WTC11 (cell line): ENCODE measurements around the gene PHKB. TPM values are rescaled to one million over a fixed set of nuclear protein-coding genes. Genes with fewer than 3 reads are reported as not detected.

Experiments
- ATAC-seq: fragments of 200-7000 bp; cut with Tn5 transposase; 2 replicates; pipeline ENCODE4 v1.10.0; 2021; ENCODE audit warnings: mild to moderate bottlenecking, moderate library complexity
- CTCF ChIA-PET: fragments of 300-600 bp; sonication (Branson Sonifier 250); formaldehyde crosslinking; loops from one replicate; lab custom pipeline; 2021; ENCODE audit warnings: antibody characterized with exemption; lab: Charles Lee
- POLR2A ChIA-PET: fragments of 350-600 bp; sonication (Branson Sonifier 250); formaldehyde crosslinking; loops from one replicate; lab custom pipeline; 2021; ENCODE audit warnings: antibody characterized with exemption; lab: Charles Lee
- DNase-seq: peaks from one replicate; pipeline ENCODE4 v3.0.0; 2021; ENCODE audit warnings: low spot score
- H3K27ac Mint-ChIP-seq: 2 replicates; pipeline ENCODE4 v1.8.0; 2021; ENCODE audit warnings: mixed read lengths
- H3K27me3 Mint-ChIP-seq: 2 replicates; pipeline ENCODE4 v1.8.0; 2021; ENCODE audit warnings: low read depth, mild to moderate bottlenecking, moderate library complexity, mixed read lengths
- H3K36me3 Mint-ChIP-seq: 2 replicates; pipeline ENCODE4 v1.8.0; 2021; ENCODE audit warnings: mixed read lengths
- H3K4me1 Mint-ChIP-seq: 2 replicates; pipeline ENCODE4 v1.8.0; 2022; ENCODE audit warnings: mixed read lengths
- H3K4me3 Mint-ChIP-seq: 2 replicates; pipeline ENCODE4 v1.8.0; 2021; ENCODE audit warnings: mild to moderate bottlenecking, moderate library complexity, mixed read lengths
- H3K9me3 Mint-ChIP-seq: 2 replicates; pipeline ENCODE4 v1.8.0; 2021; ENCODE audit warnings: mixed read lengths
- ATF1 ChIP-seq: sonication (generic); formaldehyde crosslinking; IDR thresholded peaks from 2 replicates; pipeline ENCODE4 v1.8.1; 2023; ENCODE audit warnings: mild to moderate bottlenecking, moderate library complexity, missing genetic modification reagents
- CTCF ChIP-seq: fragments of 200-600 bp; IDR thresholded peaks from 2 replicates; pipeline ENCODE4 v1.8.0; 2022; ENCODE audit warnings: antibody characterized with exemption
- FOXJ3 ChIP-seq: sonication (generic); formaldehyde crosslinking; IDR thresholded peaks from 2 replicates; pipeline ENCODE4 v1.9.0; 2021; ENCODE audit warnings: missing genetic modification reagents, mild to moderate bottlenecking, borderline replicate concordance
- IRF1 ChIP-seq: sonication (generic); formaldehyde crosslinking; IDR thresholded peaks from 2 replicates; pipeline ENCODE4 v1.8.0; 2023; ENCODE audit warnings: missing genetic modification reagents
- JAZF1 ChIP-seq: fragments of 250-450 bp; sonication (Bioruptor Pico); IDR thresholded peaks from 2 replicates; pipeline ENCODE4 v1.9.0; 2021; ENCODE audit warnings: moderate library complexity, mild to moderate bottlenecking, inconsistent platforms
- MAX ChIP-seq: sonication (generic); formaldehyde crosslinking; IDR thresholded peaks from 2 replicates; pipeline ENCODE4 v1.8.0; 2022; ENCODE audit warnings: mild to moderate bottlenecking, missing genetic modification reagents
- MYBL2 ChIP-seq: sonication (generic); formaldehyde crosslinking; IDR thresholded peaks from 2 replicates; pipeline ENCODE4 v1.8.1; 2023; ENCODE audit warnings: mild to moderate bottlenecking, moderate library complexity, missing genetic modification reagents
- NFATC4 ChIP-seq: fragments of 250-450 bp; sonication (Bioruptor Pico); IDR thresholded peaks from 2 replicates; pipeline ENCODE4 v1.9.0; 2021; ENCODE audit warnings: mild to moderate bottlenecking
- OVOL2 ChIP-seq: fragments of 250-450 bp; sonication (Bioruptor Pico); IDR thresholded peaks from 2 replicates; pipeline ENCODE4 v1.9.0; 2021; ENCODE audit warnings: mild to moderate bottlenecking, borderline replicate concordance
- PRDM15 ChIP-seq: sonication (generic); formaldehyde crosslinking; IDR thresholded peaks from 2 replicates; pipeline ENCODE4 v1.8.0; 2022; ENCODE audit warnings: missing genetic modification reagents
- ZNF138 ChIP-seq: sonication (generic); formaldehyde crosslinking; conservative IDR thresholded peaks from 2 replicates; pipeline ENCODE4 v1.8.1; 2022; ENCODE audit warnings: mild to moderate bottlenecking, moderate library complexity, missing genetic modification reagents
- ZNF416 ChIP-seq: fragments of 250-450 bp; sonication (Bioruptor Pico); IDR thresholded peaks from 2 replicates; pipeline ENCODE4 v1.9.0; 2021; ENCODE audit warnings: mild to moderate bottlenecking, inconsistent platforms
- ZNF512 ChIP-seq: sonication (generic); formaldehyde crosslinking; IDR thresholded peaks from 2 replicates; pipeline ENCODE4 v1.8.1; 2022; ENCODE audit warnings: missing genetic modification reagents, borderline replicate concordance
- total RNA-seq: library from RNA; stranded (reverse); gene quantifications from 3 replicates; pipeline ENCODE4 v1.2.3, GENCODE V29; 2021
- TF ChIP-seq, protein P1 (sequence below): sonication (generic); formaldehyde crosslinking; conservative IDR thresholded peaks from 2 replicates; pipeline ENCODE4 v1.8.1; 2023; ENCODE audit warnings: mild to moderate bottlenecking, low read depth, missing genetic modification reagents, moderate library complexity

The PHKB gene
- total RNA-seq, 1 experiment from 2014 or later, result 43.9 TPM

- Mint-ChIP-seq H3K9me3 (peaks cover 12% of the 10 kb centered on the region), H3K27me3 (no peaks in the 10 kb centered on the region), H3K27ac (no peak overlapping the region), H3K4me1 (no peaks in the 10 kb centered on the region), H3K36me3 (peaks cover 26% of the 10 kb centered on the region), H3K4me3 (no peak overlapping the region)
- ChIA-PET POLR2A (no interaction called here), CTCF (interaction anchor here (1.6 kb wide), 1 partner anchor 544 kb away, joined by 5 read pairs; the partner anchor contains the start of gene NETO2)
- TF ChIP-seq JAZF1 (CRISPR knock-in tag), result no peak
- TF ChIP-seq MAX (CRISPR knock-in tag), result no peak
- ATAC-seq, result no peak
- no peak for DNase-seq
Measured at GRCh38 chr16:47687694-47688093, 226.6 kb downstream of the PHKB start.

- Mint-ChIP-seq H3K4me1 (no peaks in the 10 kb centered on the region), H3K9me3 (no peaks in the 10 kb centered on the region), H3K4me3 (no peak overlapping the region), H3K27me3 (no peaks in the 10 kb centered on the region), H3K36me3 (peaks cover 20% of the 10 kb centered on the region), H3K27ac (no peak overlapping the region)
- no peak for TF ChIP-seq CTCF
- no peak for TF ChIP-seq ATF1
- TF ChIP-seq, protein P1, sequence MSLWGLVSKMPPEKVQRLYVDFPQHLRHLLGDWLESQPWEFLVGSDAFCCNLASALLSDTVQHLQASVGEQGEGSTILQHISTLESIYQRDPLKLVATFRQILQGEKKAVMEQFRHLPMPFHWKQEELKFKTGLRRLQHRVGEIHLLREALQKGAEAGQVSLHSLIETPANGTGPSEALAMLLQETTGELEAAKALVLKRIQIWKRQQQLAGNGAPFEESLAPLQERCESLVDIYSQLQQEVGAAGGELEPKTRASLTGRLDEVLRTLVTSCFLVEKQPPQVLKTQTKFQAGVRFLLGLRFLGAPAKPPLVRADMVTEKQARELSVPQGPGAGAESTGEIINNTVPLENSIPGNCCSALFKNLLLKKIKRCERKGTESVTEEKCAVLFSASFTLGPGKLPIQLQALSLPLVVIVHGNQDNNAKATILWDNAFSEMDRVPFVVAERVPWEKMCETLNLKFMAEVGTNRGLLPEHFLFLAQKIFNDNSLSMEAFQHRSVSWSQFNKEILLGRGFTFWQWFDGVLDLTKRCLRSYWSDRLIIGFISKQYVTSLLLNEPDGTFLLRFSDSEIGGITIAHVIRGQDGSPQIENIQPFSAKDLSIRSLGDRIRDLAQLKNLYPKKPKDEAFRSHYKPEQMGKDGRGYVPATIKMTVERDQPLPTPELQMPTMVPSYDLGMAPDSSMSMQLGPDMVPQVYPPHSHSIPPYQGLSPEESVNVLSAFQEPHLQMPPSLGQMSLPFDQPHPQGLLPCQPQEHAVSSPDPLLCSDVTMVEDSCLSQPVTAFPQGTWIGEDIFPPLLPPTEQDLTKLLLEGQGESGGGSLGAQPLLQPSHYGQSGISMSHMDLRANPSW (CRISPR knock-in tag), result no peak
- no peak for TF ChIP-seq MYBL2 (CRISPR knock-in tag)
- TF ChIP-seq PRDM15 (CRISPR knock-in tag), result no peak
- no peak for TF ChIP-seq FOXJ3 (CRISPR knock-in tag)
- no peak for TF ChIP-seq ZNF138 (CRISPR knock-in tag)
- TF ChIP-seq OVOL2, result no peak
- TF ChIP-seq ZNF512 (CRISPR knock-in tag), result no peak
- TF ChIP-seq ZNF416 (CRISPR knock-in tag), result no peak
- no peak for TF ChIP-seq NFATC4 (CRISPR knock-in tag)
- TF ChIP-seq IRF1 (CRISPR knock-in tag), result no peak
- DNase-seq (no peak), ATAC-seq (no peak)
- ChIA-PET POLR2A (no interaction called here), CTCF (no interaction called here)
Measured at GRCh38 chr16:47693226-47693625, 232.1 kb downstream of the PHKB start.
